HepG2 (cell line): ENCODE results near the gene VAV2. TPM values are rescaled to one million over a fixed set of nuclear protein-coding genes. Genes with fewer than 3 reads are reported as not detected.

Source experiments
- ATAC-seq: fragments of 200-7000 bp; cut with Tn5 transposase; 3 replicates; pipeline ENCODE4 v1.9.1; 2020; ENCODE audit warnings: mild to moderate bottlenecking, moderate library complexity
- BruUV-seq: library from RNA; stranded (reverse); fragments of 400-500 nt; replicated peaks from 2 replicates; lab custom pipeline; 2021; lab: Mats Ljungman, UMichigan
- CTCF ChIA-PET: fragments of 300-600 bp; formaldehyde crosslinking; extraction: SDS; loops from one replicate; lab custom pipeline; 2021; ENCODE audit warnings: low total read pairs, inconsistent platforms, low intra/inter-chr PET ratio; lab: Yijun Ruan, JAX
- POLR2A ChIA-PET: fragments of 350-600 bp; sonication (Branson Sonifier 250); formaldehyde crosslinking; loops from one replicate; lab custom pipeline; 2020; ENCODE audit warnings: antibody characterized with exemption, inconsistent platforms; lab: Yijun Ruan, JAX
- DNase-seq: peaks from one replicate; pipeline ENCODE4 v3.0.0-alpha.2; 2015; ENCODE audit warnings: low spot score
- FAIRE-seq: peaks from 3 replicates; lab custom pipeline; 2011; peaks lifted over from hg19 to GRCh38; lab: Jason Lieb, UNC
- H2AFZ ChIP-seq: one replicate; pipeline ENCODE4 v1.6.1; 2011; ENCODE audit warnings: low read length, inconsistent platforms
- H3K27ac ChIP-seq: fragments of 300-600 bp; 3 replicates; pipeline ENCODE4 v1.8.0; 2011; ENCODE audit warnings: mixed run types, mild to moderate bottlenecking, mixed read lengths, low read length, inconsistent platforms; ENCODE audit not compliant: insufficient read depth; ENCODE audit errors: extremely low read length
- H3K27me3 ChIP-seq, 2 experiments: fragments of 200-600 bp in 1 of 2; 2 replicates in 1 of 2; 3 replicates in 1 of 2; pipeline versions ENCODE4 v1.6.0 to v1.8.0; 2011; ENCODE audit warnings: low read length in 2 of 2, mild to moderate bottlenecking in 2 of 2, moderate library complexity in 2 of 2, inconsistent platforms in 1 of 2; ENCODE audit not compliant: insufficient read depth in 2 of 2, control insufficient read depth in 1 of 2
- H3K36me3 ChIP-seq, 2 experiments: fragments of 200-600 bp in 1 of 2; replicated peaks in 1 of 2; 2 replicates in 1 of 2; 3 replicates in 1 of 2; pipeline versions ENCODE4 v1.5.1 to v1.8.0; 2011; ENCODE audit warnings: low read length in 2 of 2, inconsistent platforms in 1 of 2; ENCODE audit not compliant: insufficient read depth in 2 of 2, control insufficient read depth in 1 of 2
- H3K4me1 ChIP-seq: 2 replicates; pipeline ENCODE4 v1.5.1; 2012; ENCODE audit warnings: low read length, inconsistent platforms; ENCODE audit not compliant: insufficient read depth
- H3K4me2 ChIP-seq: 2 replicates; pipeline ENCODE4 v1.6.0; 2011; ENCODE audit warnings: low read depth, low read length, inconsistent platforms
- H3K4me3 ChIP-seq, 3 experiments: fragments of 200-600 bp in 1 of 3; sonication (generic), shearing (Covaris generic) in 1 of 3; replicated peaks in 1 of 3; 2 replicates each; pipeline ENCODE4 v1.5.1; 2011 to 2016; ENCODE audit warnings: low read length in 3 of 3, inconsistent platforms in 2 of 3, low read depth in 2 of 3, mild to moderate bottlenecking in 2 of 3, control low read depth in 1 of 3, mixed read lengths in 1 of 3; ENCODE audit not compliant: insufficient read depth in 1 of 3
- H3K79me2 ChIP-seq: one replicate; pipeline ENCODE4 v1.6.1; 2011; ENCODE audit warnings: low read length, inconsistent platforms; ENCODE audit not compliant: insufficient read depth
- H3K9ac ChIP-seq: 2 replicates; pipeline ENCODE4 v1.6.0; 2011; ENCODE audit warnings: mild to moderate bottlenecking, low read depth, low read length, inconsistent platforms; ENCODE audit not compliant: insufficient read depth
- H3K9me3 ChIP-seq: 2 replicates; pipeline ENCODE4 v1.5.1; 2012; ENCODE audit warnings: mild to moderate bottlenecking, low read length
- H4K20me1 ChIP-seq: 2 replicates; pipeline ENCODE4 v1.6.0; 2011; ENCODE audit warnings: inconsistent platforms, mild to moderate bottlenecking, low read length, moderate library complexity; ENCODE audit not compliant: insufficient read depth
- AGO2 ChIP-seq: fragments of 200-400 bp; formaldehyde crosslinking; optimal IDR thresholded peaks from 2 replicates; pipeline ENCODE3; 2017; ENCODE audit warnings: mild to moderate bottlenecking, low read depth, low read length, moderate library complexity
- CTCF ChIP-seq: sonication (generic); formaldehyde crosslinking; IDR thresholded peaks from 2 replicates; pipeline ENCODE4 v1.5.0; 2020; ENCODE audit warnings: mild to moderate bottlenecking, missing genetic modification reagents, moderate library complexity
- HNRNPL ChIP-seq: fragments of 200-400 bp; formaldehyde crosslinking; IDR thresholded peaks from 2 replicates; pipeline ENCODE4 v1.6.1; 2017; ENCODE audit warnings: mild to moderate bottlenecking, low read depth, low read length
- IKZF4 ChIP-seq: sonication (generic); formaldehyde crosslinking; IDR thresholded peaks from 2 replicates; pipeline ENCODE4 v1.5.1; 2020; ENCODE audit warnings: borderline replicate concordance, mild to moderate bottlenecking, low read depth, missing genetic modification reagents; ENCODE audit errors: not compliant biosample characterization
- PCBP1 ChIP-seq: fragments of 200-400 bp; formaldehyde crosslinking; IDR thresholded peaks from 2 replicates; pipeline ENCODE4 v1.6.1; 2017; ENCODE audit warnings: mild to moderate bottlenecking, low read depth, low read length, borderline replicate concordance
- RBFOX2 ChIP-seq: fragments of 200-400 bp; formaldehyde crosslinking; IDR thresholded peaks from 2 replicates; pipeline ENCODE4 v1.6.1; 2017; ENCODE audit warnings: low read depth, mild to moderate bottlenecking, low read length
- WGBS: methylation state at CpG from one replicate; pipeline ENCODE4 v1.1.6; 2017; ENCODE audit warnings: low lambda C conversion rate; 5-methylcytosine and 5-hydroxymethylcytosine counted together
- in situ Hi-C: cut with HindIII; loops from 2 replicates; pipeline ENCODE4 v1.10.0; 2017; ENCODE audit warnings: low pct_unique_long_range_greater_than_20kb; ENCODE audit not compliant: extremely low pct_ligation_motif_present
- intact Hi-C: fragments of 100-400 bp; cut with micrococcal nuclease; formaldehyde crosslinking; loops from one replicate; pipeline ENCODE4 v1.10.0; 2022; ENCODE audit not compliant: unreplicated experiment
- polyA plus RNA-seq, 8 experiments: library from polyadenylated mRNA; depleted of rRNA in 3 of 8; stranded (reverse) in 7 of 8; unstranded in 1 of 8; fragments of >200 nt; fragmentation: Illumina TruSeq in 4 of 8; extraction: Trizol in 4 of 8; gene quantifications; 2 replicates each; pipeline versions ENCODE4 v1.2.1 to v1.2.3, GENCODE V29; 2011 to 2016; ENCODE audit warnings: low read depth in 4 of 8, missing spikeins in 1 of 8, mixed read lengths in 1 of 8; ENCODE audit not compliant: insufficient read depth in 1 of 8
- total RNA-seq, 5 experiments: library from RNA; depleted of rRNA; stranded (reverse); fragments of >200 nt; fragmentation: Illumina TruSeq; extraction: Trizol; gene quantifications; 2 replicates each; pipeline ENCODE4 v1.2.3, GENCODE V29; 2016; ENCODE audit warnings: low read depth in 1 of 5

VAV2 gene
- total and polyA plus RNA-seq, 2 of the 13 experiments (the other 11 are each of a cell fraction or from before 2014, with no cell fraction given): 22.5 to 22.9 TPM

GRCh38 chr9:133981958-133982681, 10.0 kb downstream of the VAV2 start:
- no TSS peak for BruUV-seq
- DNase-seq: no peak

More at GRCh38 chr9:133981958-133982681, 10.0 kb downstream of the VAV2 start:
- peak overlapping the region; percentile 20 for H3K27ac ChIP-seq
- peaks cover 22% of the 10 kb centered on the region for H4K20me1 ChIP-seq
- H3K9ac ChIP-seq: no peak overlapping the region
- ATAC-seq (no peak), FAIRE-seq (no peak)
- CTCF ChIA-PET: no interaction called here
- no peak overlapping the region for H2AFZ ChIP-seq
- peaks cover 94% of the 10 kb centered on the region for H3K79me2 ChIP-seq
- H3K36me3 ChIP-seq: peaks cover 4 to 18% of the 10 kb centered on the region in 2 experiments; a peak in 4 of 5 replicates
- POLR2A ChIA-PET: no interaction called here
- intact Hi-C loops: no loop called here
- no peaks in the 10 kb centered on the region for H3K27me3 ChIP-seq
- H3K4me2 ChIP-seq: no peak overlapping the region
- no peak overlapping the region for H3K4me3 ChIP-seq
- peaks cover 66% of the 10 kb centered on the region for H3K4me1 ChIP-seq
- WGBS: 96% methylated on average over 16 of the region's 28 CpGs
- TF ChIP-seq IKZF4 (CRISPR knock-in tag) (no peak), PCBP1 (no peak), CTCF (CRISPR knock-in tag) (peak; percentile 17; the same call in 1 of the 2 replicates), AGO2 (peak; percentile 15), HNRNPL (0 out of 2 replicates have a peak, but pooled peaks have one; percentile 53), RBFOX2 (0 out of 2 replicates have a peak, but pooled peaks have one; percentile 32)
- in situ Hi-C loops: no loop called here
- no peaks in the 10 kb centered on the region for H3K9me3 ChIP-seq
